HEK293 (cell line): Measurements from ENCODE around the gene MELK.

Experiments used
- CTCF ChIA-PET: fragments of 350-600 bp; formaldehyde crosslinking; extraction: SDS; loops from one replicate; lab custom pipeline; 2021; ENCODE audit warnings: antibody characterized with exemption; lab: Yijun Ruan, JAX
- POLR2A ChIA-PET: fragments of 300-600 bp; formaldehyde crosslinking; extraction: SDS; loops from one replicate; lab custom pipeline; 2020; ENCODE audit warnings: antibody characterized with exemption, inconsistent platforms; lab: Yijun Ruan, JAX
- H3K27ac ChIP-seq: fragments of 200-500 bp; sonication (Bioruptor generic); 2 replicates; pipeline ENCODE4 v1.5.1; 2014; ENCODE audit warnings: low read depth, low read length, control low read depth, inconsistent platforms; ENCODE audit errors: extremely low read depth
- H3K36me3 ChIP-seq, 2 experiments: fragments of 200-500 bp in 1 of 2; sonication (Bioruptor generic) in 1 of 2; 1 replicate in 1 of 2; 2 replicates in 1 of 2; pipeline ENCODE4 v1.5.1; 2014 to 2017; ENCODE audit warnings: inconsistent platforms in 2 of 2, low read length in 2 of 2; ENCODE audit not compliant: control insufficient read depth in 2 of 2, insufficient read depth in 1 of 2
- H3K4me1 ChIP-seq: fragments of 200-500 bp; sonication (Bioruptor generic); 2 replicates; pipeline ENCODE4 v1.5.1; 2014; ENCODE audit warnings: mild to moderate bottlenecking, low read length, inconsistent platforms; ENCODE audit not compliant: control insufficient read depth, insufficient read depth
- H3K4me3 ChIP-seq: 2 replicates; pipeline ENCODE4 v1.5.1; 2011; ENCODE audit warnings: low read depth, mild to moderate bottlenecking, control low read depth, low read length, moderate library complexity
- H3K9me3 ChIP-seq: fragments of 200-500 bp; sonication (Bioruptor generic); 2 replicates; pipeline ENCODE4 v1.5.1; 2014; ENCODE audit warnings: low read depth, low read length, inconsistent platforms; ENCODE audit not compliant: control insufficient read depth, insufficient read depth
- FEZF1 ChIP-seq: fragments of 450-650 bp; formaldehyde crosslinking; IDR thresholded peaks from 2 replicates; pipeline ENCODE4 v1.5.1; 2016; ENCODE audit warnings: missing biosample characterization, missing genetic modification characterization
- HOXC10 ChIP-seq: sonication (generic); formaldehyde crosslinking; IDR thresholded peaks from 2 replicates; pipeline ENCODE4 v1.8.1; 2023; ENCODE audit warnings: mild to moderate bottlenecking, missing genetic modification reagents
- SETDB1 ChIP-seq: IDR thresholded peaks from one replicate; pipeline ENCODE4 v1.6.1; 2017; ENCODE audit warnings: mild to moderate bottlenecking, low read length, moderate library complexity, mixed read lengths; ENCODE audit not compliant: insufficient read length
- SP3 ChIP-seq: fragments of 450-650 bp; formaldehyde crosslinking; IDR thresholded peaks from 2 replicates; pipeline ENCODE4 v1.5.1; 2016; ENCODE audit warnings: missing biosample characterization, missing genetic modification characterization
- ZBTB20 ChIP-seq: fragments of 450-650 bp; formaldehyde crosslinking; IDR thresholded peaks from 2 replicates; pipeline ENCODE4 v1.5.1; 2016; ENCODE audit warnings: missing biosample characterization, missing genetic modification characterization
- ZBTB21 ChIP-seq: fragments of 450-650 bp; formaldehyde crosslinking; IDR thresholded peaks from 2 replicates; pipeline ENCODE4 v1.5.1; 2017; ENCODE audit warnings: missing biosample characterization, missing genetic modification characterization
- ZBTB7A ChIP-seq: fragments of 450-650 bp; formaldehyde crosslinking; IDR thresholded peaks from 2 replicates; pipeline ENCODE4 v1.5.1; 2016; ENCODE audit warnings: low read depth, missing biosample characterization, missing genetic modification characterization
- ZEB2 ChIP-seq: fragments of 450-650 bp; formaldehyde crosslinking; IDR thresholded peaks from 2 replicates; pipeline ENCODE4 v1.5.1; 2016; ENCODE audit warnings: missing biosample characterization, missing genetic modification characterization
- ZNF155 ChIP-seq: fragments of 450-650 bp; formaldehyde crosslinking; IDR thresholded peaks from 2 replicates; pipeline ENCODE4 v1.5.1; 2016; ENCODE audit warnings: missing biosample characterization, missing genetic modification characterization
- ZNF174 ChIP-seq: fragments of 450-650 bp; formaldehyde crosslinking; IDR thresholded peaks from 2 replicates; pipeline ENCODE4 v1.5.0; 2017; ENCODE audit warnings: missing biosample characterization, mild to moderate bottlenecking, missing genetic modification characterization
- ZNF184 ChIP-seq: fragments of 450-650 bp; IDR thresholded peaks from 2 replicates; pipeline ENCODE4 v1.5.1; 2018; ENCODE audit warnings: missing biosample characterization, mild to moderate bottlenecking, missing genetic modification characterization
- ZNF221 ChIP-seq: fragments of 450-650 bp; formaldehyde crosslinking; IDR thresholded peaks from 2 replicates; pipeline ENCODE4 v1.5.1; 2017; ENCODE audit warnings: missing biosample characterization, missing genetic modification characterization, borderline replicate concordance
- ZNF292 ChIP-seq: fragments of 450-650 bp; formaldehyde crosslinking; IDR thresholded peaks from 2 replicates; pipeline ENCODE4 v1.5.1; 2016; ENCODE audit warnings: low read depth, missing biosample characterization, missing genetic modification characterization, borderline replicate concordance
- ZNF311 ChIP-seq: fragments of 450-650 bp; formaldehyde crosslinking; IDR thresholded peaks from 2 replicates; pipeline ENCODE4 v1.5.1; 2017; ENCODE audit warnings: missing biosample characterization, missing genetic modification characterization, borderline replicate concordance
- ZNF350 ChIP-seq: fragments of 450-650 bp; formaldehyde crosslinking; IDR thresholded peaks from 2 replicates; pipeline ENCODE4 v1.5.0; 2017; ENCODE audit warnings: missing biosample characterization, mild to moderate bottlenecking, missing genetic modification characterization
- ZNF621 ChIP-seq: fragments of 450-650 bp; formaldehyde crosslinking; IDR thresholded peaks from 2 replicates; pipeline ENCODE4 v1.5.1; 2017; ENCODE audit warnings: missing biosample characterization, missing genetic modification characterization
- ZNF626 ChIP-seq: fragments of 450-650 bp; sonication (Bioruptor Pico); formaldehyde crosslinking; IDR thresholded peaks from 2 replicates; pipeline ENCODE4 v1.5.1; 2018; ENCODE audit warnings: missing biosample characterization, missing genetic modification characterization, inconsistent platforms
- ZNF843 ChIP-seq: fragments of 450-650 bp; formaldehyde crosslinking; IDR thresholded peaks from 2 replicates; pipeline ENCODE4 v1.5.1; 2016; ENCODE audit warnings: missing biosample characterization, missing genetic modification characterization
- ZSCAN16 ChIP-seq: fragments of 450-650 bp; formaldehyde crosslinking; IDR thresholded peaks from 2 replicates; pipeline ENCODE4 v1.5.1; 2016; ENCODE audit warnings: missing biosample characterization, missing genetic modification characterization
- TF ChIP-seq, protein P1 (sequence below): fragments of 450-650 bp; formaldehyde crosslinking; IDR thresholded peaks from 2 replicates; pipeline ENCODE4 v1.5.1; 2016; ENCODE audit warnings: missing biosample characterization, missing genetic modification characterization
- TF ChIP-seq, protein P2 (sequence below): fragments of 450-650 bp; formaldehyde crosslinking; IDR thresholded peaks from 2 replicates; pipeline ENCODE4 v1.5.1; 2016; ENCODE audit warnings: missing biosample characterization, missing genetic modification characterization
- TF ChIP-seq, protein P3 (sequence below): fragments of 450-650 bp; formaldehyde crosslinking; IDR thresholded peaks from 2 replicates; pipeline ENCODE4 v1.5.1; 2016; ENCODE audit warnings: missing biosample characterization, missing genetic modification characterization, borderline replicate concordance
- TF ChIP-seq, protein P4 (sequence below): fragments of 450-650 bp; formaldehyde crosslinking; IDR thresholded peaks from 2 replicates; pipeline ENCODE4 v1.5.1; 2016; ENCODE audit warnings: missing biosample characterization, missing genetic modification characterization
- TF ChIP-seq, protein P5 (sequence below): fragments of 450-650 bp; formaldehyde crosslinking; conservative IDR thresholded peaks from 2 replicates; pipeline ENCODE4 v1.5.1; 2016; ENCODE audit warnings: low read depth, missing biosample characterization, missing genetic modification characterization

MELK gene

DNA sequence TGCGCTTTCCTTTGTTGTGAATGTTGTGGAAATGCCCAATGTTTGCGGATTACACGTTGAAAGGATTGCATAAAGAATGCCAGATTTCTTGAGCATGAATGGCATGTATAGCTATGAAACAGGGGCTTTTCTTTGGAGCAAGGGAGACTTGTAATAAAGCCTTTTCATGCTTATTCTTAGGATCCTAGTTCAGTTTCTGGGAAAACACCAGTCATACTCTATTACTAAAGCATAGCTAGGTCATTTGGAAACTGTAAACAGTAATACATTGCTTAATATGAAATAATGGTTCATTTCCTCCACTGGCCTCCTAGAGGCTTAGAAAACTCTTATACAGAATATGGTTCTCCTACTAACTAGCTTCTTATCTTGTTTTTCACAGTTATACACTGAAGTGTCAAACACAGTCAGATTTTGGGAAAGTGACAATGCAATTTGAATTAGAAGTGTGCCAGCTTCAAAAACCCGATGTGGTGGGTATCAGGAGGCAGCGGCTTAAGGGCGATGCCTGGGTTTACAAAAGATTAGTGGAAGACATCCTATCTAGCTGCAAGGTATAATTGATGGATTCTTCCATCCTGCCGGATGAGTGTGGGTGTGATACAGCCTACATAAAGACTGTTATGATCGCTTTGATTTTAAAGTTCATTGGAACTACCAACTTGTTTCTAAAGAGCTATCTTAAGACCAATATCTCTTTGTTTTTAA lies 104.2 kb downstream of the MELK start (continued):
- TF ChIP-seq, protein P1, sequence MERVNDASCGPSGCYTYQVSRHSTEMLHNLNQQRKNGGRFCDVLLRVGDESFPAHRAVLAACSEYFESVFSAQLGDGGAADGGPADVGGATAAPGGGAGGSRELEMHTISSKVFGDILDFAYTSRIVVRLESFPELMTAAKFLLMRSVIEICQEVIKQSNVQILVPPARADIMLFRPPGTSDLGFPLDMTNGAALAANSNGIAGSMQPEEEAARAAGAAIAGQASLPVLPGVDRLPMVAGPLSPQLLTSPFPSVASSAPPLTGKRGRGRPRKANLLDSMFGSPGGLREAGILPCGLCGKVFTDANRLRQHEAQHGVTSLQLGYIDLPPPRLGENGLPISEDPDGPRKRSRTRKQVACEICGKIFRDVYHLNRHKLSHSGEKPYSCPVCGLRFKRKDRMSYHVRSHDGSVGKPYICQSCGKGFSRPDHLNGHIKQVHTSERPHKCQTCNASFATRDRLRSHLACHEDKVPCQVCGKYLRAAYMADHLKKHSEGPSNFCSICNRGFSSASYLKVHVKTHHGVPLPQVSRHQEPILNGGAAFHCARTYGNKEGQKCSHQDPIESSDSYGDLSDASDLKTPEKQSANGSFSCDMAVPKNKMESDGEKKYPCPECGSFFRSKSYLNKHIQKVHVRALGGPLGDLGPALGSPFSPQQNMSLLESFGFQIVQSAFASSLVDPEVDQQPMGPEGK (tag by site-specific recombination) = no peak
- TF ChIP-seq ZNF221 (tag by site-specific recombination) = no peak
- TF ChIP-seq ZBTB21 (tag by site-specific recombination) = no peak

DNA sequence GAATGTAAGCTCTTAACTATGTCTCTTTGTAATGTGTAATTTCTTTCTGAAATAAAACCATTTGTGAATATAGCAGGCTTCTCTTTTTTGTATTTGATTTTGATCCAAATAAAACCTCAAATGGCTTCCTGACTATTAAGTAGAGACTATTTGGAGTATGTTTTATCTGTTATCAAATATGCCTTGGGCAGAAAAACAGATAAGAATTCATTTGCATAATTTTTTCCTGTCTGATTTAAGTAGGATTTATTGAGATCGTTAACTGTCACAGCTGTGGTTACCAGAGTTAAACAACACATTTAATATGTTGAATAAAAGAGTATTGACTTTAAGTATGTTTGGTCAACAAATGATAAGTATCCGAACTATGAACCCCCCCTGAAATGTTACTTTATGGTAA lies 104.9 kb downstream of the MELK start:
- peaks cover 26 to 53% of the 10 kb centered on the region in 2 experiments for H3K36me3 ChIP-seq
- no peaks in the 10 kb centered on the region for H3K4me1 ChIP-seq
- TF ChIP-seq ZSCAN16 (tag by site-specific recombination) (no peak), ZNF843 (tag by site-specific recombination) (no peak), ZNF292 (tag by site-specific recombination) (no peak), SETDB1 (no peak), ZBTB7A (tag by site-specific recombination) (no peak), ZBTB21 (tag by site-specific recombination) (no peak), ZNF311 (tag by site-specific recombination) (no peak), HOXC10 (no peak), ZNF174 (no peak), ZNF155 (no peak), ZNF626 (no peak)
- TF ChIP-seq, protein P2, sequence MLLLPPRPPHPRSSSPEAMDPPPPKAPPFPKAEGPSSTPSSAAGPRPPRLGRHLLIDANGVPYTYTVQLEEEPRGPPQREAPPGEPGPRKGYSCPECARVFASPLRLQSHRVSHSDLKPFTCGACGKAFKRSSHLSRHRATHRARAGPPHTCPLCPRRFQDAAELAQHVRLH = no peak
- CTCF ChIA-PET = interaction anchor here (0.6 to 3.3 kb wide), 3 partner anchors 11 to 93 kb away, joined by 3 to 11 read pairs (median 3); no protein-coding TSS in a partner anchor
- no peak overlapping the region for H3K4me3 ChIP-seq
- POLR2A ChIA-PET = no interaction called here
- no peak overlapping the region for H3K27ac ChIP-seq
- H3K9me3 ChIP-seq = no peaks in the 10 kb centered on the region

DNA sequence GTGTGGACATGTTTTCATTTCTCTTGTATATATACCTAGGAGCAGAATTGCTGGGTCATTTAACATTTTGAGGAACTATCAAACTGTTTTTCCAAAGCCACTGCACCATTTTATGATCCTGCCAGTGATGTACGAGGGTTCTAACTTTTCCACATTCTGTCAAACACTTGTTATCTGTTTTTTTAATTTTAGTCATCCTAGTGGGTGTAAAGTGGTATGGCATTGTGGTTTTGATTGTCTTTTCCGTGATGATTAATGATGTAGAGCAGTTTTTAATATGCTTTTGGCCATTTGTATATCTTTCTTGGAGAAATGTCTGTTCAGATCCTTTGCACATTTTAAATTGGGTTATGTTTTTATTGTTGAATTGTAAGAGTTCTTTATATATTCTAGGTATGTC lies 107.0 kb downstream of the MELK start:
- Histone ChIP-seq H3K4me3 (no peak overlapping the region), H3K36me3 (peaks cover 20 to 35% of the 10 kb centered on the region in 2 experiments), H3K9me3 (no peaks in the 10 kb centered on the region), H3K4me1 (no peaks in the 10 kb centered on the region), H3K27ac (no peak overlapping the region)
- ChIA-PET POLR2A (no interaction called here), CTCF (no interaction called here)
- no peak for TF ChIP-seq FEZF1
- no peak for TF ChIP-seq ZNF184 (tag by site-specific recombination)
- TF ChIP-seq ZBTB20 = no peak
- TF ChIP-seq, protein P3, sequence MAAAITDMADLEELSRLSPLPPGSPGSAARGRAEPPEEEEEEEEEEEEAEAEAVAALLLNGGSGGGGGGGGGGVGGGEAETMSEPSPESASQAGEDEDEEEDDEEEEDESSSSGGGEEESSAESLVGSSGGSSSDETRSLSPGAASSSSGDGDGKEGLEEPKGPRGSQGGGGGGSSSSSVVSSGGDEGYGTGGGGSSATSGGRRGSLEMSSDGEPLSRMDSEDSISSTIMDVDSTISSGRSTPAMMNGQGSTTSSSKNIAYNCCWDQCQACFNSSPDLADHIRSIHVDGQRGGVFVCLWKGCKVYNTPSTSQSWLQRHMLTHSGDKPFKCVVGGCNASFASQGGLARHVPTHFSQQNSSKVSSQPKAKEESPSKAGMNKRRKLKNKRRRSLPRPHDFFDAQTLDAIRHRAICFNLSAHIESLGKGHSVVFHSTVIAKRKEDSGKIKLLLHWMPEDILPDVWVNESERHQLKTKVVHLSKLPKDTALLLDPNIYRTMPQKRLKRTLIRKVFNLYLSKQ (tag by site-specific recombination) = no peak
- no peak for TF ChIP-seq ZNF621 (tag by site-specific recombination)
- no peak for TF ChIP-seq SP3 (tag by site-specific recombination)
- TF ChIP-seq, protein P4, sequence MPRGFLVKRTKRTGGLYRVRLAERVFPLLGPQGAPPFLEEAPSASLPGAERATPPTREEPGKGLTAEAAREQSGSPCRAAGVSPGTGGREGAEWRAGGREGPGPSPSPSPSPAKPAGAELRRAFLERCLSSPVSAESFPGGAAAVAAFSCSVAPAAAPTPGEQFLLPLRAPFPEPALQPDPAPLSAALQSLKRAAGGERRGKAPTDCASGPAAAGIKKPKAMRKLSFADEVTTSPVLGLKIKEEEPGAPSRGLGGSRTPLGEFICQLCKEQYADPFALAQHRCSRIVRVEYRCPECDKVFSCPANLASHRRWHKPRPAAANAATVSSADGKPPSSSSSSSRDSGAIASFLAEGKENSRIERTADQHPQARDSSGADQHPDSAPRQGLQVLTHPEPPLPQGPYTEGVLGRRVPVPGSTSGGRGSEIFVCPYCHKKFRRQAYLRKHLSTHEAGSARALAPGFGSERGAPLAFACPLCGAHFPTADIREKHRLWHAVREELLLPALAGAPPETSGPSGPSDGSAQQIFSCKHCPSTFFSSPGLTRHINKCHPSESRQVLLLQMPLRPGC (tag by site-specific recombination) = no peak
- no peak for TF ChIP-seq ZNF350 (tag by site-specific recombination)
- no peak for TF ChIP-seq ZEB2 (tag by site-specific recombination)
- TF ChIP-seq, protein P5, sequence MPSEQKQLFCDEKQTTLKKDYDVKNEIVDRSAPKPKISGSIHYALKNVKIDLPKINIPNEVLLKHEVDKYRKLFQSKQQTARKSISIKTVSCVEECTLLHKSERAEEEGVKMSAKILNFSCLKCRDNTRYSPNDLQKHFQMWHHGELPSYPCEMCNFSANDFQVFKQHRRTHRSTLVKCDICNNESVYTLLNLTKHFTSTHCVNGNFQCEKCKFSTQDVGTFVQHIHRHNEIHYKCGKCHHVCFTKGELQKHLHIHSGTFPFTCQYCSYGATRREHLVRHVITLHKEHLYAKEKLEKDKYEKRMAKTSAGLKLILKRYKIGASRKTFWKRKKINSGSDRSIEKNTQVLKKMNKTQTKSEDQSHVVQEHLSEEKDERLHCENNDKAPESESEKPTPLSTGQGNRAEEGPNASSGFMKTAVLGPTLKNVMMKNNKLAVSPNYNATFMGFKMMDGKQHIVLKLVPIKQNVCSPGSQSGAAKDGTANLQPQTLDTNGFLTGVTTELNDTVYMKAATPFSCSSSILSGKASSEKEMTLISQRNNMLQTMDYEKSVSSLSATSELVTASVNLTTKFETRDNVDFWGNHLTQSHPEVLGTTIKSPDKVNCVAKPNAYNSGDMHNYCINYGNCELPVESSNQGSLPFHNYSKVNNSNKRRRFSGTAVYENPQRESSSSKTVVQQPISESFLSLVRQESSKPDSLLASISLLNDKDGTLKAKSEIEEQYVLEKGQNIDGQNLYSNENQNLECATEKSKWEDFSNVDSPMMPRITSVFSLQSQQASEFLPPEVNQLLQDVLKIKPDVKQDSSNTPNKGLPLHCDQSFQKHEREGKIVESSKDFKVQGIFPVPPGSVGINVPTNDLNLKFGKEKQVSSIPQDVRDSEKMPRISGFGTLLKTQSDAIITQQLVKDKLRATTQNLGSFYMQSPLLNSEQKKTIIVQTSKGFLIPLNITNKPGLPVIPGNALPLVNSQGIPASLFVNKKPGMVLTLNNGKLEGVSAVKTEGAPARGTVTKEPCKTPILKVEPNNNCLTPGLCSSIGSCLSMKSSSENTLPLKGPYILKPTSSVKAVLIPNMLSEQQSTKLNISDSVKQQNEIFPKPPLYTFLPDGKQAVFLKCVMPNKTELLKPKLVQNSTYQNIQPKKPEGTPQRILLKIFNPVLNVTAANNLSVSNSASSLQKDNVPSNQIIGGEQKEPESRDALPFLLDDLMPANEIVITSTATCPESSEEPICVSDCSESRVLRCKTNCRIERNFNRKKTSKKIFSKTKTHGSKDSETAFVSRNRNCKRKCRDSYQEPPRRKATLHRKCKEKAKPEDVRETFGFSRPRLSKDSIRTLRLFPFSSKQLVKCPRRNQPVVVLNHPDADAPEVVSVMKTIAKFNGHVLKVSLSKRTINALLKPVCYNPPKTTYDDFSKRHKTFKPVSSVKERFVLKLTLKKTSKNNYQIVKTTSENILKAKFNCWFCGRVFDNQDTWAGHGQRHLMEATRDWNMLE (tag by site-specific recombination) = no peak
